HG03045 (cell line): ENCODE measurements around the gene NARF.
"Not testable (repeated sequence)": the region's sequence is repeated elsewhere in the genome, so short reads cannot be mapped to it uniquely, and the experiment has no call there.

ENCODE experiments used
- ATAC-seq: cut with Tn5 transposase; IDR thresholded peaks from one replicate; pipeline ENCODE4 v1.9.1; 2021; ENCODE audit warnings: mild to moderate bottlenecking, moderate library complexity; ENCODE audit not compliant: unreplicated experiment

The NARF gene

GRCh38 chr17:82529914-82530300 is 71.4 kb downstream of the NARF start:
- no peak for ATAC-seq

DNA sequence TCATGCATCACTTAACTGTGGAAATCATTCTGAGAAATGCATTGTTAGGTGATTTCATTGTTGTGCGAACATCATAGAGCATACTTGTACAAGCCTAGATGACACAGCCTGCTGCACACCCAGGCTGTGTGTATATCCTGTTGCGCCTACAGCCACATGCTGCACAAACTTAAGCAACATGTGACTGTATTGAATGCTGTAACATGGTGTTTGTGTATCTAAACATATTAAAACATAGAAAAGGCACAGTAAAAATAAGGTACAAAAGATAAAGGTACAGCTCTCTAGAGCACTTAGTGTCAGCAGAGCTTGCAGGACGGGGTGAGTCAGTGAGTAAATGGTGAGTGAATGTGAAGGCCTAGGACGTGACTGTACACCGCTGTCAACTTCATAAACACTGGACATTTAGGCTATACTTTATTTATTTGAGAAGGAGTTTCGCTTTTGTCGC is 72.9 kb downstream of the NARF start:
- ATAC-seq: no peak

DNA sequence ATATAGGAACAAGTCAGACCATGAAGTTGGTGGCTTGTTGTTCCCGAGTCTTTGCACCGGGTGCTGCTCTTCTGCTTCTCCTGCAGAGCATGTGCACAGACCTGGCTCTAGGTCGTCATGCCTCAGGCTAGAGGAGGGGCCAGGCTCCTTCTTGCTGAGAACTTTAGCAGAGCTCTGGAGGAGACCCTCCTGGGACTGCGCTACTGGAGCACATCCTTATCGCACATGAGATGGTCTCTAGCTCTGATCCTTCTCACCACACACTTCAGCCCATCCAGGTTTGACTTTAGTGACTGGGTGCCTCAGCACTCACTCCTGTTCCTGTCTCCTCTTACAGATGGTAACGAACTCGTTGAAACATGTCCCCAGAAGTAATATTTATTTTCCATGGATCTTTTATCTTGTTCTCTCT is 75.9 kb downstream of the NARF start:
- no peak for ATAC-seq

- no peak for ATAC-seq
Observed at GRCh38 chr17:82536512-82537201, 78.1 kb downstream of the NARF start.

DNA sequence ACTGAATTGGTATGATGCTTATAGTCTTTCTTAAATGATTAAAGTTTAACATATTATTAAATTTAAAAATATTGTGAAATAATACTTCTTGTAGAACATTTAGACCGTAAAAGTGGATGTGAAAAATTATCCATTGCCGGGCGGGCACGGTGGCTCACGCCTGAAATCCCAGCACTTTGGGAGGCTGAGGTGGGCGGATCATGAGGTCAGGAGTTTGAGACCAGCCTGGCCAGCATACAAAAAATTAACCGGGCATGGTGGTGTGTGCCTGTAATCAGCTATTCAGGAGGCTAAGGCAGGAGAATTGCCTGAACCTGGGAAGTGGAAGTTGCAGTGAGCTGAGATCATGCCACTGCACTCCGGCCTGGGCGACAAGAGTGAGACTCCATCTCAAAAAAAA is 78.7 kb downstream of the NARF start:
- not testable (repeated sequence) for ATAC-seq

GRCh38 chr17:82539076-82539475 is 80.5 kb downstream of the NARF start:
- not testable (repeated sequence) for ATAC-seq
